Parathyroid adenoma (tissue), 2 donors: ENCODE results near the gene ADAT3.

Experiments
- H2AFZ ChIP-seq: fragments of 300-600 bp; sonication (generic); one replicate; pipeline ENCODE4 v1.7.0; 2017; ENCODE audit warnings: antibody characterized with exemption, mild to moderate bottlenecking
- H3K27ac ChIP-seq: fragments of 300-600 bp; sonication (generic); one replicate; pipeline ENCODE4 v1.7.0; 2017
- H3K27me3 ChIP-seq: fragments of 300-600 bp; sonication (generic); one replicate; pipeline ENCODE4 v1.7.0; 2017; ENCODE audit warnings: low read length; ENCODE audit not compliant: control insufficient read depth, insufficient read depth
- H3K36me3 ChIP-seq: fragments of 300-600 bp; sonication (generic); one replicate; pipeline ENCODE4 v1.7.0; 2017; ENCODE audit warnings: low read length; ENCODE audit not compliant: control insufficient read depth, insufficient read depth
- H3K4me1 ChIP-seq: fragments of 300-600 bp; sonication (generic); one replicate; pipeline ENCODE4 v1.7.0; 2017; ENCODE audit warnings: control low read depth
- H3K4me2 ChIP-seq: fragments of 300-600 bp; sonication (generic); one replicate; pipeline ENCODE4 v1.7.0; 2017; ENCODE audit warnings: low read length
- H3K4me3 ChIP-seq: fragments of 300-600 bp; sonication (generic); one replicate; pipeline ENCODE4 v1.7.0; 2017; ENCODE audit warnings: low read depth, low read length
- H3K79me2 ChIP-seq: fragments of 300-600 bp; sonication (generic); one replicate; pipeline ENCODE4 v1.7.0; 2017; ENCODE audit warnings: control low read depth
- H3K9ac ChIP-seq: fragments of 300-600 bp; sonication (generic); one replicate; pipeline ENCODE4 v1.7.0; 2017; ENCODE audit warnings: mild to moderate bottlenecking
- H3K9me3 ChIP-seq: fragments of 300-600 bp; sonication (generic); one replicate; pipeline ENCODE4 v1.7.0; 2017; ENCODE audit warnings: low read length; ENCODE audit not compliant: control insufficient read depth
- CTCF ChIP-seq: fragments of 300-600 bp; sonication (generic); IDR thresholded peaks from one replicate; pipeline ENCODE4 v1.7.0; 2017; ENCODE audit warnings: antibody characterized with exemption, mild to moderate bottlenecking
- donor health status: primary hyperparathyroidism.

The ADAT3 gene

GRCh38 chr19:1913781-1914577 lies 8.8 kb downstream of the ADAT3 start:
- TF ChIP-seq CTCF = no peak
- Histone ChIP-seq H3K4me2 (no peak overlapping the region), H3K4me1 (peaks cover 4% of the 10 kb centered on the region), H3K9ac (no peak overlapping the region), H3K9me3 (no peaks in the 10 kb centered on the region), H3K27ac (no peak overlapping the region), H2AFZ (no peak overlapping the region), H3K36me3 (no peaks in the 10 kb centered on the region), H3K4me3 (no peak overlapping the region), H3K79me2 (peaks cover 2% of the 10 kb centered on the region), H3K27me3 (no peaks in the 10 kb centered on the region)

- Histone ChIP-seq H3K9ac (no peak overlapping the region), H3K9me3 (no peaks in the 10 kb centered on the region), H3K4me3 (no peak overlapping the region), H3K27me3 (no peaks in the 10 kb centered on the region), H3K27ac (no peak overlapping the region), H3K4me1 (no peaks in the 10 kb centered on the region), H3K79me2 (peaks cover 2% of the 10 kb centered on the region), H2AFZ (no peak overlapping the region), H3K36me3 (no peaks in the 10 kb centered on the region), H3K4me2 (no peak overlapping the region)
- TF ChIP-seq CTCF = no peak
These were observed 9.7 kb downstream of the ADAT3 start for GRCh38 chr19:1914826-1915341.

DNA sequence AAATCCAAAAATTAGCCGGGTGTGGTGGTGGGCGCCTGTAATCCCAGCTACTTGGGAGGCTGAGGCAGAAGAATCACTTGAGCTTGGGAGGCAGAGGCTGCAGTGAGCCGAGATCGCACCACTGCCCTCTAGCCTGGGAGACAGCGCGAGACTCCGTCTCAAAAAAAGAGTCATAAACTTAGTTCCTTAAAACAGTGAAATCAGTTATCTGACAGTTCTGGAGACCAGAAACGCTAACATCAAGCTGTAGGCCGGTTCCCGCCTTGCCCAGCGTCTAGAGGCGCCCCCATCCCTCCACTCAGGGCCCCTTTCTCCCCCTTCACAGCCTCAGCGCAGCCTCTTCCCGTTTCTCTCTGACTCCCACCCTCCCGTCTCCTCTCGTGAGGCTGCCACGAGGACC lies 11.9 kb downstream of the ADAT3 start:
- Histone ChIP-seq H3K27ac (no peak overlapping the region), H2AFZ (no peak overlapping the region), H3K9ac (no peak overlapping the region), H3K4me2 (no peak overlapping the region), H3K9me3 (no peaks in the 10 kb centered on the region), H3K27me3 (no peaks in the 10 kb centered on the region), H3K4me1 (no peaks in the 10 kb centered on the region), H3K79me2 (peaks cover 2% of the 10 kb centered on the region), H3K4me3 (no peak overlapping the region), H3K36me3 (no peaks in the 10 kb centered on the region)
- TF ChIP-seq CTCF = no peak

GRCh38 chr19:1917926-1918325 lies 12.7 kb downstream of the ADAT3 start:
- TF ChIP-seq CTCF = no peak
- H3K4me2 ChIP-seq = no peak overlapping the region
- H3K27ac ChIP-seq = no peak overlapping the region
- peaks cover 2% of the 10 kb centered on the region for H3K79me2 ChIP-seq
- no peak overlapping the region for H3K4me3 ChIP-seq
- H3K4me1 ChIP-seq = no peaks in the 10 kb centered on the region
- H3K9ac ChIP-seq = no peak overlapping the region
- no peaks in the 10 kb centered on the region for H3K27me3 ChIP-seq
- no peak overlapping the region for H2AFZ ChIP-seq
- H3K9me3 ChIP-seq = no peaks in the 10 kb centered on the region
- no peaks in the 10 kb centered on the region for H3K36me3 ChIP-seq

- Histone ChIP-seq H3K4me1 (no peaks in the 10 kb centered on the region), H3K9me3 (no peaks in the 10 kb centered on the region), H3K79me2 (no peaks in the 10 kb centered on the region), H3K4me2 (no peak overlapping the region), H3K9ac (no peak overlapping the region), H3K27ac (no peak overlapping the region), H3K4me3 (no peak overlapping the region), H3K27me3 (no peaks in the 10 kb centered on the region), H3K36me3 (no peaks in the 10 kb centered on the region), H2AFZ (no peak overlapping the region)
- TF ChIP-seq CTCF = no peak
These were observed 13.8 kb downstream of the ADAT3 start for GRCh38 chr19:1918975-1919374.
